Hair follicle dermal papilla cell (primary cell): Measurements from ENCODE around the gene TBC1D22A. TPM values are rescaled to one million over a fixed set of nuclear protein-coding genes. Genes with fewer than 3 reads are reported as not detected.

ENCODE experiments used
- total RNA-seq: library from RNA; depleted of rRNA; stranded (reverse); fragments of >200 nt; gene quantifications from 2 replicates; pipeline ENCODE4 v1.2.3, GENCODE V29; 2012

TBC1D22A gene
- 20.4 and 23.1 TPM in 2 replicates for total RNA-seq

GRCh38 chr22:46762238-46763050 lies at the start of gene TBC1D22A:
TSS of gene TBC1D22A (plus strand) at chr22:46762650. CDS start at chr22:46762787, 137 bp downstream.

GRCh38 chr22:46737976-46738646 lies 24.3 kb upstream of the TBC1D22A start, which contains the start of gene CERK:
TSS of gene CERK (minus strand) at chr22:46738252. CDS start at chr22:46738148, 104 bp downstream.

Other genes with a start within 250 kb of the TBC1D22A start
- 1.6 and 3.1 TPM in 2 replicates for gene CELSR1, start 225.0 kb upstream of the TBC1D22A start, total RNA-seq
- 18.8 and 38.5 TPM in 2 replicates for gene GRAMD4, start 142.3 kb upstream of the TBC1D22A start, total RNA-seq
- gene CERK, start 24.4 kb upstream of the TBC1D22A start, total RNA-seq, result 31.0 and 35.5 TPM in 2 replicates